SKM-1 (cell line): ENCODE results near the gene HAL.
"Not testable (repeated sequence)": the region's sequence is repeated elsewhere in the genome, so short reads cannot be mapped to it uniquely, and the experiment has no call there.

ENCODE experiments used
- DNase-seq: peaks from one replicate; lab custom pipeline; 2025; ENCODE audit not compliant: unreplicated experiment; lab: John Stamatoyannopoulos, UW

Gene HAL

DNA sequence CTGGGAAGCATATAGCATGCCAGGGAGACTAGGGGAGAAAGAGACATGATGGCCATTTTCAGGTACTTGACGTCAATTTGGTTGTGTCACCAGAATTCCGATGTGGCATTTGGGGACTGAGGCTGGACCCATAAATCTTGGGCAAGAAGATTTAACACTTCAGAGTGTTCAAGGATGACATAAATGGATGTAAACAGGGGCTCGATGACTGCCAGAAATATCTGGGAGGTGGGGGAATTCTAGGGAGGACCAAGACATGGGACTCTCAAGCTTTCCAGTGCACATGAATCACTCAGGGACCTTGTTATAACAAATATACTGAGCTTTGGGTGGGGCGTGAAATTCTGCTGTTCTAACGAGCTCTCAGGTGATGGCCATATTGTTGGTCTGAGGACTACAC lies 17.8 kb downstream of the HAL start:
- DNase-seq = no peak

DNA sequence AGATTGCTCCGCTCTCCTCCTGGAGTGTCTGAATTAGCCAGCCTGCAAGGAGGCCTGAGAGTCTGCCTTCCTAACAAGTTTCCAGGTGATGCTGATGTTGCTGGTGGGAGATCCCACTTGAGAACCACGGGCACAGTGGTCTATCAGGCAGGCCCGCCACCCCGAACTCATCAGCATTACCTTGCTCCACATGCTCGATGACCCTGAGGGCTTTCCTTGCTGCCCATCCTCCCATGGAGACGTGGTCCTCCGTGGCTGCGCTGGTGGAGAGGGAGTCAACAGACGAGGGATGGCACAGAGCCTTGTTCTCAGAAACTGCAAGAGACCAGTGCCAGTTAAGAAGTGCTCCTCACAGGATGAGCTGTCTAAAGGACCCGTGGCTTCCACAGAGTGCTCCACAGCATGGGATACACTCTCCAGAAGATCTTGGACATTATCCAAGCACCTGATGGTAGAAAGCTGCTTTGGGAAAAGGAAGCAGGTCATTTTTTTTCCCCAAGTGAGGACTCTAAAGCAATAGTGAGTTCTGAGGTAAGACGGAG lies 18.3 kb downstream of the HAL start:
- no peak for DNase-seq

- DNase-seq = no peak
Measured at GRCh38 chr12:95976416-95976832, 19.7 kb downstream of the HAL start.

DNA sequence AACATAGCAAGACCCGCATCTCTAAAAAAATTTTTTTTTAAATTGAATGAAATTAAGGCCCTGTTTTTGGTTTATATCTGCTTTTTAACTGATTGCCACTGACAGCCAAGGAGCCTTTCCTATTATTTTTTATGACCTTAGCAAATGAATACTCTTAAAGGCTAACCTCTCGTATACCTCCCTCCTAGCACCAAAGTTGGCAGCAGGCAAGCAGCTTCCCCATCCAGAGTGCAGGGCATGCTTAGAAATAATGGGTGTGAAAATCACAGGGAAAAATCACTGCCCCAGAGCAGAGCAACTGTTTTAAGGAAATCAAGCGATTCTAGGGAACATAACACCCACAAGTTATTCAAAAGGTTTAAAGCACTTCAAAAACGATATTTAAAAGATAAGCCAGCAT lies 20.7 kb downstream of the HAL start:
- no peak for DNase-seq

DNA sequence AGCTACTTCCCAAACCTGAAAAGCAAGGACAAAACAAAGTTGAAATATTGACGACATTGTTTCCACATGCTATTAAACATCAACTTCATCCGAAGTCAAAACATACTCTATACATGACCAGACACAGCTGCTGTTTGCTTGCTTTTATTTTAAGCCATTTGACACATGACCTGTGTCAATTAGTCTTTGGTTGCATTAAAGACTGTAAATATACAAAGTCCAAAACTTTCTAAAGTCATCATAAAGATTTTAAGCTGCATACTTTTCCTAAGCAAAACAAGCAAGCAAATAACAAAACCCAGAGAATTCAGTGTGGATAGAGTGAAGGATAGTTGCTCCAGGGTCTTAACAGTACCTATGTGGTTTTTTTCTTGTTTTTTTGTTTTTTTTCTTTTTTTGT lies 21.8 kb downstream of the HAL start:
- DNase-seq = no peak

DNA sequence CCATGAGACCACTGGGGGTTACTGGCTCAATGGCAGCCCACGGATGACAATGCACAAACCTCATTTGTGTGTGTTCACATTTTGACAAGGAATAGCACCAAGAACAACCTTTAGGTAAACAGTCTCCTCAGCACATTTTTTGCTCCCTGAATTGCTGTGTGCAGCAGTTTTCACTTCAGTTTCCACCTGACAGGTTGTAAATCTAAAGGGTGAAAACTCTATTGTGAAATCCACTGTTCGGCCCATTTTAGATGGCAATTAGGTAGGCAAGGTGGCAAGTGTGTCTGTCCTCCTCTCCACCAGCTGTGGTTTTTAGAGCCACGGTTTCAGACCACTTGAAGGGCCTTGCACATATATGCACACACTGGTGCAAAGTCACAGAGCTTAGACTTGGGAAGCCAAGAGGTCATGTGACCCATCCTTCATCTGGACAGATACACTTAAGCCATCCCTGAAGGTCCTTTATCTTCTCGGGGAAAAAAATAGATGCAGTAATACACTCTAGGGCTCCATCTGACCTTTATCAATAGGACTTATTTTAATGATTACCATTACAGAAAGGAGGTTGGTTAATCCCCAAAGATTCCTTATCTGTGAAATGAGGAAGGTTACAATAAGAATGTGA lies 23.2 kb downstream of the HAL start:
- DNase-seq = no peak

DNA sequence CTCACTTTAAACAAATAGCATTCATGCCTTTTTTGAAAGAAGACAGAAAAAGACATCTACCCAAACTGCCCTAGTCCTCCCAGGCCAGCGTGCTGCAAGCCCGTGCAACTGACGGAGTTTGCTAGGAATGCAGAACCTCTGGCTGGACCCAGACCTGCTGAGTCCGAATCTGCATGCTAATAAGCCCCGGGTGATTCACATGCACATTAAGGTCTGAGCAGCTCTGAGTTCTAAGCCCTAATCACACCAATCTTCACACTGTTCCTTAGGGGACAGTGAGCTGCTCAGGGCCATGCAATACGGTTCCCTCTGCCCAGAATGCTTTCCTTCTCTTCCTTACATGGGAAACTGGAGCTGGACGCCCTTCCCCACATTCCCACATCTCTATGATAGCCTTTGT lies 25.2 kb downstream of the HAL start:
- no peak for DNase-seq

GRCh38 chr12:95969116-95969515 lies 27.0 kb downstream of the HAL start:
- DNase-seq = not testable (repeated sequence)

DNA sequence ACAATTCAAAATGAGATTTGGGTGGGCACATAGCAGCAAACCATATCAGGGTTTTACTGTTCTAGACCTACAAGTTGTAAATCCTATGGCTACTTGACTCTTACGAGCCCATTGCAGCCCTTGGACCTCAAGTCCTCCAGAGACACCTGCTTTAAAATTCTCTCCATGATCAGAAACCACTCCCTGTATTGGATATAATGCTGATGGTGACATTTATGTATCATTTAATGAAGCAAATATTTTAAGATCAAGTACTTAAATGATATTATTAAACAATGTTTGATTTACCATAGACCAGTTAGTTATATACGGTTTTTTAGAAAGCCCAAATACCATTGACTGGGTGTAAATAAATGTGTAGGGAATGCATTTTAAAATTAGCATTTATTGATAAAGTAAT lies 28.8 kb downstream of the HAL start:
- no peak for DNase-seq

GRCh38 chr12:95966287-95966870 lies 29.8 kb downstream of the HAL start:
- no peak for DNase-seq

GRCh38 chr12:95963096-95963495 lies 33.0 kb downstream of the HAL start:
- DNase-seq = no peak

GRCh38 chr12:95962222-95962621 lies 33.9 kb downstream of the HAL start:
- DNase-seq = no peak

GRCh38 chr12:95960241-95960640 lies 35.9 kb downstream of the HAL start:
- DNase-seq = no peak

GRCh38 chr12:95959107-95959506 lies 37.0 kb downstream of the HAL start:
- DNase-seq = no peak

DNA sequence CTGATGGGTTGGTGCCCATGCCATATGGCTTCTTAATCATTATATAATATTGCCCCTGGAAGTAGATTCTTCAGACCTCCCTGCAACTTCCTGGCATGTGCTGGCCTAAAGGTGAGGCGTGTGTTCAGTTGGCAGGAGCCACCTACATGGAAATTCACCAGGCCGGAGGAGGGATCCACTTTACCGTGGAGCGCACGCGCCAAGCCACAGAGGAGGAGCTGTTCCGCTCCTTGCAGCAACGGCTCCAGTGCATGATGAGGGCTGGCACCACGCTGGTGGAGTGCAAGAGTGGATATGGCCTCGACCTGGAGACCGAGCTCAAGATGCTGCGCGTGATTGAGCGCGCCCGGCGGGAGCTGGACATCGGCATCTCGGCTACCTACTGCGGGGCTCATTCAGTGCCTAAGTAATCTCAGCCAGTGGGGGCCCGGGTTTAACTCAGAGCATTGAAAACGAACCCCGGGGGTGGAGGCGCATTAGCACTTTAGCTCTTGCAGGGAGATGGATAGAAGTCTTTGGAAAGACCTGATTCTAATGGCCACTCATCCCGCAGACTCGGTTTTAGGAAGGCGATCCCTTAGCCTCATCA lies 39.5 kb downstream of the HAL start:
- no peak for DNase-seq

GRCh38 chr12:95955549-95956159 lies 40.5 kb downstream of the HAL start:
- DNase-seq = no peak

- DNase-seq = no peak
Measured at GRCh38 chr12:95953000-95953399, 43.1 kb downstream of the HAL start.

DNA sequence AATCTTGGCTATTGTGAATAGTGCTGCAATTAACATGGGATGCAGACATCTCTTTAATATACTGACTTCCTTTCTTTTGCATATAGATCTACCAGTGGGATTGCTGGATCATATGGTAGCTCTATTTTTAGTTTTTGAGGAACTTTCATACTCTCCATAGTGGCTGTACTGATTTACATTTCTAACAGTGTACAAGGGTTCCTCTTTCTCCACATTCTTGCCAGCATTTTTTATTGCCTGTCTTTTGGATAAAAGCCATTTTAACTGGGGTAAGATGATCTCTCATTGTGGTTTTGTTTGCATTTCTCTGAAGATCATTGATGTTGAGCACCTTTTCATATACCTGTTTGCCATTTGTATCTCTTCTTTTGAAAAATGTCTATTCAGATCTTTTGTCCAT lies 44.6 kb downstream of the HAL start:
- no peak for DNase-seq

GRCh38 chr12:95949477-95950206 lies 46.5 kb downstream of the HAL start:
- no peak for DNase-seq

- DNase-seq = no peak
Measured at GRCh38 chr12:95944108-95944704, 51.9 kb downstream of the HAL start.

DNA sequence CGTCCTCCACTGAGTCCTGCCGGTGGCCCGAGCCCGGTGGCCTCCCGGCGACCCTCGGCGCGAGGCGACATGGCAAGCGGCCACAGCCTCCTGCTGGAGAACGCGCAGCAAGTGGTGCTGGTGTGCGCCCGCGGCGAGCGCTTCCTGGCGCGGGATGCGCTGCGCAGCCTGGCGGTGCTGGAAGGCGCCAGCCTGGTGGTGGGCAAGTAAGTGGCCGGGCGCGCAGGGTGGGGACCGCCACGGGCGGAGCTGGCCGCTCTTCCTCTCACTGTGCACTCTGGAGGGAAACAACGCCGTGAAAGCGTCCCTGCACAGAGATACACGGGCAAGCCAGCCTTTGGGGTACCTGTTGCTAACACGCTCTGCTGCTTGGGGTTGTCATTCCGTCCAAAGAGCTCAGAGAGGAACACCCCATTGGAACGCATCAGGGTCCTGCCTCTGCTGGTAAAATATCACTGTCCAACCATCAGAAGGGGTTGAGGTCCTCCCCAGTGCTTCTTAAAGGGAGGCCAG lies 52.8 kb downstream of the HAL start, which contains the start of gene AMDHD1:
Gene AMDHD1 (plus strand): TSS at position 2 of the 513 bp plus-strand sequence. CDS start 68 bp downstream, at position 70.
- no peak for DNase-seq
